PFSK-1 (cell line): Measurements from ENCODE around the gene ZNF462.

Experiments used
- FOXP2 ChIP-seq: optimal IDR thresholded peaks from 2 replicates; pipeline ENCODE3; 2011; ENCODE audit warnings: borderline replicate concordance, control low read depth, inconsistent platforms; ENCODE audit not compliant: insufficient read depth; ENCODE audit errors: extremely low read length, extremely low read depth
- POLR2AphosphoS5 ChIP-seq: IDR thresholded peaks from 2 replicates; pipeline ENCODE4 v1.6.1; 2012; ENCODE audit warnings: low read depth, mild to moderate bottlenecking, control low read depth, low read length, moderate library complexity
- SIN3A ChIP-seq: IDR thresholded peaks from 2 replicates; pipeline ENCODE4 v1.6.1; 2012; ENCODE audit warnings: mild to moderate bottlenecking, low read length, moderate library complexity, borderline replicate concordance; ENCODE audit not compliant: insufficient read depth
- TAF1 ChIP-seq: IDR thresholded peaks from 2 replicates; pipeline ENCODE4 v1.6.1; 2012; ENCODE audit warnings: low read length, control low read depth, borderline replicate concordance; ENCODE audit not compliant: insufficient read depth
- TF ChIP-seq, protein P1 (sequence below), 2 experiments: IDR thresholded peaks; 2 replicates each; pipeline versions ENCODE4 v1.6.1 to v1.8.0; 2011 to 2012; ENCODE audit warnings: low read depth in 2 of 2, low read length in 2 of 2, control low read depth in 1 of 2, inconsistent platforms in 1 of 2, mild to moderate bottlenecking in 1 of 2, moderate library complexity in 1 of 2; ENCODE audit not compliant: insufficient read depth in 1 of 2

The ZNF462 gene

GRCh38 chr9:106880081-106880480, 17.1 kb downstream of the ZNF462 start:
- TF ChIP-seq TAF1 (no peak), SIN3A (no peak), POLR2AphosphoS5 (no peak), FOXP2 (no peak)
- TF ChIP-seq, protein P1, sequence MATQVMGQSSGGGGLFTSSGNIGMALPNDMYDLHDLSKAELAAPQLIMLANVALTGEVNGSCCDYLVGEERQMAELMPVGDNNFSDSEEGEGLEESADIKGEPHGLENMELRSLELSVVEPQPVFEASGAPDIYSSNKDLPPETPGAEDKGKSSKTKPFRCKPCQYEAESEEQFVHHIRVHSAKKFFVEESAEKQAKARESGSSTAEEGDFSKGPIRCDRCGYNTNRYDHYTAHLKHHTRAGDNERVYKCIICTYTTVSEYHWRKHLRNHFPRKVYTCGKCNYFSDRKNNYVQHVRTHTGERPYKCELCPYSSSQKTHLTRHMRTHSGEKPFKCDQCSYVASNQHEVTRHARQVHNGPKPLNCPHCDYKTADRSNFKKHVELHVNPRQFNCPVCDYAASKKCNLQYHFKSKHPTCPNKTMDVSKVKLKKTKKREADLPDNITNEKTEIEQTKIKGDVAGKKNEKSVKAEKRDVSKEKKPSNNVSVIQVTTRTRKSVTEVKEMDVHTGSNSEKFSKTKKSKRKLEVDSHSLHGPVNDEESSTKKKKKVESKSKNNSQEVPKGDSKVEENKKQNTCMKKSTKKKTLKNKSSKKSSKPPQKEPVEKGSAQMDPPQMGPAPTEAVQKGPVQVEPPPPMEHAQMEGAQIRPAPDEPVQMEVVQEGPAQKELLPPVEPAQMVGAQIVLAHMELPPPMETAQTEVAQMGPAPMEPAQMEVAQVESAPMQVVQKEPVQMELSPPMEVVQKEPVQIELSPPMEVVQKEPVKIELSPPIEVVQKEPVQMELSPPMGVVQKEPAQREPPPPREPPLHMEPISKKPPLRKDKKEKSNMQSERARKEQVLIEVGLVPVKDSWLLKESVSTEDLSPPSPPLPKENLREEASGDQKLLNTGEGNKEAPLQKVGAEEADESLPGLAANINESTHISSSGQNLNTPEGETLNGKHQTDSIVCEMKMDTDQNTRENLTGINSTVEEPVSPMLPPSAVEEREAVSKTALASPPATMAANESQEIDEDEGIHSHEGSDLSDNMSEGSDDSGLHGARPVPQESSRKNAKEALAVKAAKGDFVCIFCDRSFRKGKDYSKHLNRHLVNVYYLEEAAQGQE (IDR thresholded peaks at IDR 0.05; ENCODE audit: insufficient read depth in 1 of 2, low read depth in 2 of 2, low read length in 2 of 2): no peak

DNA sequence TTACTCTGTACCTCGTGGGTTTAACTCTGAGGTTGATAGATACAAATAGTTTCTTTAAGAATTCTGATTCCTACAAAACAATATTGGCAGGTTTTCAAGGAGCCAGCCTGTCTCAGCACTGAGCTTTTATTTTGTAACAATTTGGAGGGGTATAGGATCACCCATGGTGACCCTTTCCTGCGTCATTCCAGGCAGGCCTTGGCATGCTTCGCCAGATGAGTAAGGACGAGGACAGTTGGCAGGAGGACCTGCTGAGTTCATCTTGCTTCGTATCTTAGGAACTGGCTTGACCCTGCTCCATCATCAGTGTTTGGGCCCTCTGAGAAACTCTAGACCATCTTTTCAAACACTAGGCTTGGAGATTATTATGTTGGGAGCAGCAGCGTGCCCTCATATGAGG, 17.9 kb downstream of the ZNF462 start:
- TF ChIP-seq TAF1: no peak
- TF ChIP-seq, protein P1 (IDR thresholded peaks at IDR 0.05; ENCODE audit: insufficient read depth in 1 of 2, low read depth in 2 of 2, low read length in 2 of 2): no peak
- TF ChIP-seq SIN3A: no peak
- TF ChIP-seq FOXP2: no peak
- TF ChIP-seq POLR2AphosphoS5: no peak

DNA sequence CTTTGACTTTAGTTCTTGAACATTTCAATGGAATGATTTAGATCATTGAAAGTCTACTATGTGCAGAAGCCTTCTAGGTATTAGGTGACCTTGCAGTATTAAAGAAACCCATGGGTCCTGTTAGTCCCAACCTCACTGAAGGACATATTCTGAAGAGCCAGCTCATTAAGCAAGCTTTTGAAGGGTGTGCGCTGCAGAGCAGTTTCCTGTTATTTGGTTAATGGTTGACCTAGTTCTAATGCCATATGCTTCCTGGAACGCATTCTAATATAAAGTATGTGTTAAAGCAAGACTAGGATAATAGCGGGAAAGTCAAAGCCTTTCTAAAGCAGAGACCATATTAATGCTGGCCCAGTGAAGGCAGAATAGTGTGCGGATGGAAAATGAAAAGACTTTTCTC, 20.1 kb downstream of the ZNF462 start:
- TF ChIP-seq POLR2AphosphoS5: no peak
- TF ChIP-seq SIN3A: no peak
- no peak for TF ChIP-seq FOXP2
- no peak for TF ChIP-seq TAF1
- TF ChIP-seq, protein P1 (IDR thresholded peaks at IDR 0.05; ENCODE audit: insufficient read depth in 1 of 2, low read depth in 2 of 2, low read length in 2 of 2): no peak

DNA sequence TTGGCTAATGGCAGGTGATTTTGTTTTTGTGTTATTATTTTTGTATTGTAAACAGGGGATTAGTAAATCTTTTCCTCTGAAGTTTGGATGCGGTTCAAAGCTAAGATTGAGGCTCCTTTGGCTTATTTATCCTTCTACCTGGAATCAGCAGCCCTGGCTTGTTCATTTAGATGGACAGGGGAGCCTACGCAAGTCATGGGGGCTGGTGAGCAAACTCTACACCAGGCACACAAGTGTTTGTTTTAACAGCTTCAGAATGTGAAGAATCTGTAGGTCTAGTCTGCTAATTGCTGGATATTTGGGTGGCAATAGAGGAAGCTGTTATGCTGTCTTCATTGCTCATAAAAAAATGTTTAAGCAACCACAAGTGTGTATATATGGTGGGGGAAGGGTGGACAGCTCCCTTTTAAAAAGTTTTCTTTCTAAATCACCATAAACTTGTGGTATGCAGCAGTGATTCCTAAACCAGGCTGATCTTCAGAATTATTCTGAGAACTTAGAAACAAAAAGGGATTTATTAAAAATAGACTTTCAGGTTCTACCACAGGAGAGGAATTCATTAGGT, 20.7 kb downstream of the ZNF462 start:
- TF ChIP-seq SIN3A (no peak), FOXP2 (no peak), POLR2AphosphoS5 (no peak), TAF1 (no peak)
- TF ChIP-seq, protein P1 (IDR thresholded peaks at IDR 0.05; ENCODE audit: insufficient read depth in 1 of 2, low read depth in 2 of 2, low read length in 2 of 2): 0 out of 4 replicates have a peak, but pooled peaks of 1 of the 2 experiments have one; percentile 35

DNA sequence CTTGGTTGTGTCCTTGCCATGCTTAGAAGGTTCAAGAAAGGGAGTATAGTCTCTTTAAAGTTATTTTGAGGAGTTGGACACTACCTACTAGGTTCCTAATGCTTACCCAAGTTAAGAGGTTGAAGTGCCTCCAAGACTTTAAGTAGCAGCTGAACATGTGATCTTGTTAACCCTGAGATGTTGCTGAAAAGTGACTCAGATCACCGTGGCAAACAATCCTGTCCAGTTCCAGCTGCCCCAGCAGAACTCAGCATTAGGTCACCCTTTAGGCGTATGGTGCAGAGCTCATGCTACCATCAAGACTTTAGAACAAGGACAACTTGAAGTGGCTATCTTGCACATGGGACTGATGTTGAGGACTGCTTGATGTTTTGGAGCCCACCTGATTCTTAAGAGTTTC, 22.5 kb downstream of the ZNF462 start:
- TF ChIP-seq POLR2AphosphoS5 (no peak), TAF1 (no peak), FOXP2 (no peak), SIN3A (no peak)
- TF ChIP-seq, protein P1 (IDR thresholded peaks at IDR 0.05; ENCODE audit: insufficient read depth in 1 of 2, low read depth in 2 of 2, low read length in 2 of 2): no peak
